HEK293 (cell line): ENCODE measurements around the gene HOXB9.

Experiments
- BCL11A ChIP-seq: fragments of 450-650 bp; formaldehyde crosslinking; IDR thresholded peaks from 2 replicates; pipeline ENCODE4 v1.5.1; 2016; ENCODE audit warnings: low read depth, missing biosample characterization, missing genetic modification characterization
- CTCF ChIP-seq: fragments of 450-650 bp; formaldehyde crosslinking; IDR thresholded peaks from 2 replicates; pipeline ENCODE4 v1.5.1; 2016; ENCODE audit warnings: missing biosample characterization, missing genetic modification characterization
- TSHZ1 ChIP-seq: fragments of 450-650 bp; formaldehyde crosslinking; IDR thresholded peaks from 2 replicates; pipeline ENCODE4 v1.5.1; 2016; ENCODE audit warnings: missing biosample characterization, missing genetic modification characterization, borderline replicate concordance
- ZNF133 ChIP-seq: fragments of 450-650 bp; formaldehyde crosslinking; IDR thresholded peaks from 2 replicates; pipeline ENCODE4 v1.5.1; 2016; ENCODE audit warnings: missing biosample characterization, missing genetic modification characterization
- ZNF292 ChIP-seq: fragments of 450-650 bp; formaldehyde crosslinking; IDR thresholded peaks from 2 replicates; pipeline ENCODE4 v1.5.1; 2016; ENCODE audit warnings: low read depth, missing biosample characterization, missing genetic modification characterization, borderline replicate concordance
- ZNF341 ChIP-seq: fragments of 450-650 bp; formaldehyde crosslinking; IDR thresholded peaks from 2 replicates; pipeline ENCODE4; 2016; ENCODE audit warnings: low read depth, missing biosample characterization, missing genetic modification characterization
- ZNF37A ChIP-seq: fragments of 450-650 bp; IDR thresholded peaks from 2 replicates; pipeline ENCODE4 v1.5.1; 2018; ENCODE audit warnings: missing biosample characterization, missing genetic modification characterization
- ZNF394 ChIP-seq: fragments of 450-650 bp; formaldehyde crosslinking; IDR thresholded peaks from 2 replicates; pipeline ENCODE4 v1.5.1; 2016; ENCODE audit warnings: missing biosample characterization, missing genetic modification characterization, mild to moderate bottlenecking, moderate library complexity, borderline replicate concordance
- ZNF555 ChIP-seq: fragments of 450-650 bp; formaldehyde crosslinking; conservative IDR thresholded peaks from 2 replicates; pipeline ENCODE4 v1.5.1; 2017; ENCODE audit warnings: missing biosample characterization, mild to moderate bottlenecking, missing genetic modification characterization, inconsistent platforms
- ZNF639 ChIP-seq: fragments of 450-650 bp; formaldehyde crosslinking; IDR thresholded peaks from 2 replicates; pipeline ENCODE4 v1.5.1; 2016; ENCODE audit warnings: missing biosample characterization, missing genetic modification characterization
- ZNF692 ChIP-seq: fragments of 450-650 bp; formaldehyde crosslinking; IDR thresholded peaks from 2 replicates; pipeline ENCODE4 v1.5.1; 2016; ENCODE audit warnings: missing biosample characterization, missing genetic modification characterization

GRCh38 chr17:48571826-48572417 is 54.2 kb downstream of the HOXB9 start:
- TF ChIP-seq ZNF133 (tag by site-specific recombination), result no peak
- TF ChIP-seq TSHZ1 (tag by site-specific recombination), result no peak
- no peak for TF ChIP-seq ZNF394
- no peak for TF ChIP-seq BCL11A (tag by site-specific recombination)
- no peak for TF ChIP-seq CTCF (tag by site-specific recombination)
- TF ChIP-seq ZNF292 (tag by site-specific recombination), result no peak
- peak; percentile 69 for TF ChIP-seq ZNF341
- no peak for TF ChIP-seq ZNF692 (tag by site-specific recombination)
- TF ChIP-seq ZNF37A, result no peak
- no peak for TF ChIP-seq ZNF639 (tag by site-specific recombination)
- no peak for TF ChIP-seq ZNF555 (tag by site-specific recombination)
